Right renal cortex interstitium (tissue), 3 donors: Measurements from ENCODE around the gene BCOR. TPM values are rescaled to one million over a fixed set of nuclear protein-coding genes. Genes with fewer than 3 reads are reported as not detected.

Experiments used
- DNase-seq, 3 donors: peaks; one replicate each; pipeline ENCODE4 v3.0.0-alpha.2; 2013; ENCODE audit warnings: low read depth in 3 of 3, low spot score in 2 of 3
- polyA plus RNA-seq, 3 donors: library from polyadenylated mRNA; unstranded; fragments of 120-200 nt; gene quantifications; one replicate each; pipeline ENCODE4 v1.2.1, GENCODE V29; 2013; ENCODE audit not compliant: insufficient read length in 3 of 3

BCOR gene
- polyA plus RNA-seq, 3 donors: 47.3 to 57.7 (median 47.9) TPM

- no peak for DNase-seq
These were observed 90.5 kb downstream of the BCOR start for GRCh38 chrX:40007131-40007755.

- DNase-seq: no peak
These were observed 91.4 kb downstream of the BCOR start for GRCh38 chrX:40006106-40007017.

DNA sequence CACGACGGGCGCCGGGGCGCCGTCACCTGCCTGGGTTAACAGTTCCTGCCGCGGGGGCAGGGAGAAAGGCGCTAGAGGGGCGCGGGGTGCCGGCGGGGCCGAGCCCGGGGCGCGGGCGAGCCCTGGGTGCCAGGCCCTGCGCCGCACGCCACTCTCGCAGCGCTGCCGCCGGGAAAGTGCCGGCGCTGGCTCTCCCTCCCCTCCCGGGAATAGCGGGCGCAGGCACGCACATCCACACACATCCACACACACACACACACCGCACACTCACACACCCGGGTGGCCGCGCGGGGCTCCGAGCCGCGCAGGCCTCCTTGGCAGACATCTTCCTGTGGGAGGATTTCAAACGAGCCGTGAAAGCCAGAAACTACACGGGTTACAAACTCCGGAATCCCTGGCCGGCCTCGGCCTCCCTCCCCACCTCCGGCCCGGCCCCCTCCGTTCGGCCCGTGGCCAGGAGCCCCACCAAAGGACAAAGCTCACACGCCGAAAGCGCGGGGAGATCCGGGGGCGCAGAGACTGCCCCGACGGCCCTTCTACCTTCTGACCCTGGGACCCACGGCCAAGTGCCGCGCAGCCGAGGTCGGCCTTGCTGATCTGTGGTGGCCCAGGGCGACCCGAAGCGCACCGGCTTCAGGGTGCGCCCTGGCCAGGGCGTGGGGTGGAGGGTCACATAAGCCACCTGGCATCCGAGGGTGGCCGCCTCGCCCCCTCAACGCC, 92.3 kb downstream of the BCOR start:
- DNase-seq: no peak

DNA sequence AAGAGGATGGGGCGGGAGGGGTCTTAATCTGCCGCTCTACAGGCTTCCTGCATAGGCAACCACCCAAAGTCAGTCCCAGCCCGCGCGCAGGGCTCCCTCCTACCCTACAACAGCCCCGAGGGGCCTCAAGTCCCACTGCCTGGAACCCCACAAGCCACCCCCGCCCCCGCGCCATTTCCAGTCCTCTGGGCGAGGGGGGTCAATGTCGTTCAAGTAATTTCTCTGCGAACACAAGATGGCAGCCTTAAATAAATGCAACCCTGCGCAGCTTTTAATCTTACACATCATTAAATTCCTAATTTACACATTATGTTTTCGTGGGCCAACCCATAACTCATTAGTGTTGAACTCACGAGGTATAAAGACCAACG, 92.9 kb downstream of the BCOR start:
- no peak for DNase-seq

DNA sequence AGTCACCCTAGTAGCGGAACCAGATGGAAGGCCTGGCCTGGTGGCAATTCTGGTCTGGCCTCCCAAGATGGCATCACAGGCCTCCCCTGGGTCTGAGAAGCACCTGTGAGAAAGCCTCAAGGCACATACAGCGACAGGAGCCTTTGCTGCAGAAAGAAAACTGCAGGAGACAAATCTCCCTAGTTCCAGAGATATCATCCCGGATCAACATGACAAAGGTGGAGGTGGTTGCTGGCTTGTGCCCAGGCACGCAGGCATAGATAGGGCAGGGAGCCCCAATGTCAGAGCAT, 93.6 kb downstream of the BCOR start:
- DNase-seq: no peak

- no peak for DNase-seq
These were observed 94.1 kb downstream of the BCOR start for GRCh38 chrX:40003428-40004245.

GRCh38 chrX:40003071-40003427, 94.7 kb downstream of the BCOR start:
- no peak for DNase-seq
